IMR-90 (cell line): Measurements from ENCODE around the gene SGCA. TPM values are rescaled to one million over a fixed set of nuclear protein-coding genes. Genes with fewer than 3 reads are reported as not detected.

Experiments
- ATAC-seq: fragments of 200-7000 bp; cut with Tn5 transposase; 2 replicates; pipeline ENCODE4 v1.9.1; 2020; ENCODE audit warnings: low read depth, mild to moderate bottlenecking, moderate library complexity
- BruUV-seq: library from RNA; stranded (reverse); fragments of 400-500 nt; replicated peaks from 2 replicates; lab custom pipeline; 2021; lab: Mats Ljungman, UMichigan
- CTCF ChIA-PET: fragments of 300-600 bp; formaldehyde crosslinking; extraction: SDS; loops from one replicate; lab custom pipeline; 2021; ENCODE audit warnings: antibody characterized with exemption; lab: Yijun Ruan, JAX
- POLR2A ChIA-PET: fragments of 300-600 bp; sonication (Branson Sonifier 250); formaldehyde crosslinking; loops from one replicate; lab custom pipeline; 2022; ENCODE audit warnings: antibody characterized with exemption; ENCODE audit not compliant: unreplicated experiment; lab: Charles Lee
- DNase-seq: peaks from one replicate; pipeline ENCODE4 v3.0.0; 2013
- H2AFZ ChIP-seq: replicated peaks from 2 replicates; pipeline ENCODE3; 2013; ENCODE audit warnings: low read length, mild to moderate bottlenecking; ENCODE audit not compliant: poor library complexity
- H2AK5ac ChIP-seq: 2 replicates; pipeline ENCODE4 v1.6.1; 2013; ENCODE audit warnings: low read depth, low read length, inconsistent platforms
- H2AK9ac ChIP-seq: replicated peaks from 2 replicates; pipeline ENCODE3; 2013; ENCODE audit warnings: mild to moderate bottlenecking, low read depth, low read length, moderate library complexity; ENCODE audit not compliant: poor library complexity
- H2BK120ac ChIP-seq: 2 replicates; pipeline ENCODE4 v1.6.1; 2013; ENCODE audit warnings: low read depth, low read length, inconsistent platforms
- H2BK15ac ChIP-seq: 3 replicates; pipeline ENCODE4 v1.6.1; 2013; ENCODE audit warnings: low read depth, low read length, inconsistent platforms
- H2BK20ac ChIP-seq: 2 replicates; pipeline ENCODE4 v1.6.1; 2013; ENCODE audit warnings: low read depth, mild to moderate bottlenecking, inconsistent platforms, low read length, moderate library complexity
- H2BK5ac ChIP-seq: 2 replicates; pipeline ENCODE4 v1.6.1; 2013; ENCODE audit warnings: mild to moderate bottlenecking, low read depth, low read length, inconsistent platforms; ENCODE audit not compliant: poor library complexity, severe bottlenecking
- H3K14ac ChIP-seq: replicated peaks from 2 replicates; pipeline ENCODE4 v1.6.1; 2013; ENCODE audit warnings: low read depth, low read length, inconsistent platforms
- H3K18ac ChIP-seq: 2 replicates; pipeline ENCODE4 v1.6.1; 2013; ENCODE audit warnings: low read depth, low read length, control low read depth
- H3K23ac ChIP-seq: 2 replicates; pipeline ENCODE4 v1.6.1; 2013; ENCODE audit warnings: low read depth, low read length, inconsistent platforms
- H3K27ac ChIP-seq: 2 replicates; pipeline ENCODE4 v1.5.1; 2013; ENCODE audit warnings: mild to moderate bottlenecking, control low read depth, low read length; ENCODE audit not compliant: insufficient read depth
- H3K27me3 ChIP-seq: 2 replicates; pipeline ENCODE4 v1.6.1; 2013; ENCODE audit warnings: low read length; ENCODE audit not compliant: control insufficient read depth, insufficient read depth
- H3K36me3 ChIP-seq: 2 replicates; pipeline ENCODE4 v1.6.1; 2013; ENCODE audit warnings: low read length, mixed read lengths; ENCODE audit not compliant: control insufficient read depth, insufficient read depth
- H3K4ac ChIP-seq: 2 replicates; pipeline ENCODE4 v1.6.1; 2013; ENCODE audit warnings: low read depth, low read length, inconsistent platforms
- H3K4me1 ChIP-seq: 2 replicates; pipeline ENCODE4 v1.6.1; 2013; ENCODE audit warnings: low read length, mixed read lengths; ENCODE audit not compliant: control insufficient read depth, insufficient read depth
- H3K4me2 ChIP-seq: 2 replicates; pipeline ENCODE4 v1.6.1; 2013; ENCODE audit warnings: low read depth, mild to moderate bottlenecking, control low read depth, low read length, moderate library complexity
- H3K4me3 ChIP-seq: 2 replicates; pipeline ENCODE4 v1.5.1; 2013; ENCODE audit warnings: low read depth, mild to moderate bottlenecking, control low read depth, low read length, moderate library complexity; ENCODE audit not compliant: insufficient read depth
- H3K56ac ChIP-seq: 2 replicates; pipeline ENCODE4 v1.6.1; 2013; ENCODE audit warnings: low read length, inconsistent platforms; ENCODE audit not compliant: insufficient read depth; ENCODE audit errors: extremely low read depth
- H3K79me1 ChIP-seq, 2 experiments: 2 replicates each; pipeline ENCODE4 v1.6.1; 2013; ENCODE audit warnings: low read length in 2 of 2, inconsistent platforms in 1 of 2, low read depth in 1 of 2
- H3K9ac ChIP-seq: 2 replicates; pipeline ENCODE4 v1.6.1; 2013; ENCODE audit warnings: low read depth, low read length, control low read depth
- H3K9me1 ChIP-seq: 2 replicates; pipeline ENCODE4 v1.6.1; 2013; ENCODE audit warnings: low read length, inconsistent platforms; ENCODE audit not compliant: insufficient read depth
- H3K9me3 ChIP-seq: 2 replicates; pipeline ENCODE4 v1.6.1; 2013; ENCODE audit warnings: low read length; ENCODE audit not compliant: control insufficient read depth, insufficient read depth
- H4K20me1 ChIP-seq: 2 replicates; pipeline ENCODE4 v1.6.1; 2013; ENCODE audit warnings: low read length, inconsistent platforms; ENCODE audit not compliant: insufficient read depth
- H4K5ac ChIP-seq: 2 replicates; pipeline ENCODE4 v1.6.1; 2013; ENCODE audit warnings: mild to moderate bottlenecking, low read depth, low read length, control low read depth
- H4K8ac ChIP-seq, 2 experiments: 2 replicates each; pipeline ENCODE4 v1.6.1; 2013; ENCODE audit warnings: low read depth in 2 of 2, low read length in 2 of 2, control low read depth in 1 of 2, inconsistent platforms in 1 of 2
- H4K91ac ChIP-seq: 2 replicates; pipeline ENCODE4 v1.6.1; 2013; ENCODE audit warnings: low read depth, low read length, inconsistent platforms; ENCODE audit not compliant: insufficient read depth
- BHLHE40 ChIP-seq: fragments of 150-350 bp; IDR thresholded peaks from 2 replicates; pipeline ENCODE4 v1.6.1; 2016; ENCODE audit warnings: mild to moderate bottlenecking, low read depth, low read length
- CEBPB ChIP-seq: IDR thresholded peaks from 2 replicates; pipeline ENCODE4 v1.6.1; 2012; ENCODE audit warnings: low read depth, low read length, improper control_type of control experiment
- CHD1 ChIP-seq: IDR thresholded peaks from 2 replicates; pipeline ENCODE4 v1.6.1; 2012; ENCODE audit warnings: low read depth, low read length, improper control_type of control experiment
- CTCF ChIP-seq: conservative IDR thresholded peaks from 2 replicates; pipeline ENCODE4 v1.5.1; 2012; ENCODE audit warnings: mild to moderate bottlenecking, low read depth, low read length, improper control_type of control experiment
- ELK1 ChIP-seq: fragments of 150-350 bp; IDR thresholded peaks from 2 replicates; pipeline ENCODE4 v1.6.1; 2016; ENCODE audit warnings: low read depth, mild to moderate bottlenecking, low read length, moderate library complexity, borderline replicate concordance
- MAFK ChIP-seq: IDR thresholded peaks from 2 replicates; pipeline ENCODE4 v1.6.1; 2012; ENCODE audit warnings: low read depth, low read length, improper control_type of control experiment
- POLR2A ChIP-seq: IDR thresholded peaks from 2 replicates; pipeline ENCODE4 v1.6.1; 2012; ENCODE audit warnings: mild to moderate bottlenecking, low read depth, low read length
- RCOR1 ChIP-seq: IDR thresholded peaks from 2 replicates; pipeline ENCODE4 v1.6.1; 2012; ENCODE audit warnings: mild to moderate bottlenecking, low read length, improper control_type of control experiment; ENCODE audit not compliant: insufficient replicate concordance
- USF2 ChIP-seq: fragments of 150-350 bp; IDR thresholded peaks from 2 replicates; pipeline ENCODE4 v1.6.1; 2017; ENCODE audit warnings: mild to moderate bottlenecking, antibody characterized with exemption, low read length, low read depth
- WGBS, 2 experiments: methylation state at CpG; one replicate each; pipeline versions ENCODE4 v1.1.5 to v1.1.7; 2013; ENCODE audit warnings: missing lambda C conversion rate in 2 of 2; ENCODE audit not compliant: insufficient read length in 1 of 2; ENCODE audit errors: extremely low coverage in 2 of 2; 5-methylcytosine and 5-hydroxymethylcytosine counted together
- dilution Hi-C: fragments of 300-500 bp; cut with HindIII; formaldehyde crosslinking; loops from one replicate; pipeline ENCODE4 v1.14.3; 2018; ENCODE audit warnings: low sequenced_read_pairs; ENCODE audit not compliant: unreplicated experiment
- in situ Hi-C: fragments of 300-500 bp; cut with MboI; formaldehyde crosslinking; loops from 3 replicates; pipeline ENCODE4 v1.14.3; 2019; ENCODE audit warnings: low sequenced_read_pairs, inconsistent platforms, mixed read lengths
- intact Hi-C: fragments of 100-400 bp; cut with micrococcal nuclease; formaldehyde crosslinking; loops from 2 replicates; pipeline ENCODE4 v1.10.0; 2022
- polyA plus RNA-seq, 3 experiments: library from polyadenylated mRNA; depleted of rRNA; stranded (reverse); fragments of >200 nt; gene quantifications; 2 replicates each; pipeline ENCODE4 v1.2.3, GENCODE V29; 2012; ENCODE audit warnings: low replicate concordance in 1 of 3
- total RNA-seq: library from RNA; depleted of rRNA; stranded (reverse); fragments of >200 nt; gene quantifications from 2 replicates; pipeline ENCODE4 v1.2.3, GENCODE V29; 2012

SGCA gene
- total and polyA plus RNA-seq, 2 of the 4 experiments (the other 2 are of a cell fraction), result 0.19 TPM; not detected in 1

- BruUV-seq, result no TSS peak
- peak overlapping the region; percentile 66 for H2AK9ac ChIP-seq
- H2AFZ ChIP-seq, result no peak overlapping the region
- H3K23ac ChIP-seq, result peak overlapping the region; percentile 97
- intact Hi-C loops, result no loop called here
- ChIA-PET CTCF (interaction anchor here (0.8 to 3.0 kb wide), 3 partner anchors 82 to 115 kb away, joined by 6 to 13 read pairs (median 6); no protein-coding TSS in a partner anchor), POLR2A (interaction anchor here (0.6 to 2.8 kb wide), 3 partner anchors 20 to 129 kb away, joined by 3 to 13 read pairs (median 6); partner anchors contain the start of gene COL1A1)
- H3K14ac ChIP-seq, result peak overlapping the region; percentile 92
- H3K9ac ChIP-seq, result peak overlapping the region; percentile 59; the same call in 1 of the 2 replicates
- H3K36me3 ChIP-seq, result peaks cover 12% of the 10 kb centered on the region
- no peaks in the 10 kb centered on the region for H3K27me3 ChIP-seq
- H3K4me2 ChIP-seq, result no peak overlapping the region
- DNase-seq, result no peak
- H3K79me1 ChIP-seq, result peaks cover 17 to 35% of the 10 kb centered on the region in 2 experiments; a peak in 3 of 4 replicates
- in situ Hi-C loops, result loop anchor here (10.0 kb wide), 1 partner anchor 108 kb away; no protein-coding TSS in a partner anchor
- peak overlapping the region; percentile 93 for H4K91ac ChIP-seq
- dilution Hi-C loops, result no loop called here
- H4K8ac ChIP-seq, result peak overlapping the region; percentile 91 to 93; a peak in 3 of 4 replicates
- H2BK120ac ChIP-seq, result peak overlapping the region; percentile 91
- H3K4me3 ChIP-seq, result no peak overlapping the region
- H3K4ac ChIP-seq, result peak overlapping the region; percentile 98
- no peaks in the 10 kb centered on the region for H3K9me3 ChIP-seq
- H2BK5ac ChIP-seq, result peak overlapping the region; percentile 95
- no peak for TF ChIP-seq RCOR1
- TF ChIP-seq CHD1, result no peak
- TF ChIP-seq BHLHE40, result no peak
- TF ChIP-seq CTCF, result 0 out of 2 replicates have a peak, but pooled peaks have one; percentile 14
- no peak for TF ChIP-seq MAFK
- no peak for TF ChIP-seq ELK1
- TF ChIP-seq CEBPB, result no peak
- TF ChIP-seq USF2, result no peak
- 0 out of 2 replicates have a peak, but pooled peaks have one; percentile 69 for TF ChIP-seq POLR2A
- no peak overlapping the region for H3K56ac ChIP-seq
- peak overlapping the region; percentile 84 for H3K27ac ChIP-seq
- H3K18ac ChIP-seq, result peak overlapping the region; percentile 90
- ATAC-seq, result no peak
- peak overlapping the region; percentile 80 for H4K5ac ChIP-seq
- peak overlapping the region; percentile 85 for H2BK20ac ChIP-seq
- H2BK15ac ChIP-seq, result peak overlapping the region; percentile 97
- WGBS, 2 experiments, result 85% methylated on average over 14 of the region's 20 CpGs; no CpG with 5 or more reads in 1 of the 2 experiments
- peak overlapping the region; percentile 99 for H2AK5ac ChIP-seq
- peaks cover 34% of the 10 kb centered on the region for H3K4me1 ChIP-seq
- peaks cover 25% of the 10 kb centered on the region for H4K20me1 ChIP-seq
- peaks cover 21% of the 10 kb centered on the region for H3K9me1 ChIP-seq
Measured at GRCh38 chr17:50176559-50177357, 11.0 kb downstream of the SGCA start.
